SK-N-SH (cell line): ENCODE data around the gene OTOP3.

Source experiments
- CTCF ChIP-seq: fragments of 200-600 bp; sonication (generic); IDR thresholded peaks from 2 replicates; pipeline ENCODE4 v1.6.1; 2017; ENCODE audit warnings: antibody characterized with exemption, mild to moderate bottlenecking, moderate library complexity
- ELF1 ChIP-seq: IDR thresholded peaks from 2 replicates; pipeline ENCODE4 v1.4.0; 2012
- EP300 ChIP-seq, 2 experiments: IDR thresholded peaks; 2 replicates each; pipeline versions ENCODE4 v1.4.0 to v1.6.1; 2012; ENCODE audit warnings: borderline replicate concordance in 1 of 2, low read depth in 1 of 2, low read length in 1 of 2
- FOXM1 ChIP-seq: IDR thresholded peaks from 2 replicates; pipeline ENCODE4 v1.4.0; 2012; ENCODE audit warnings: low read depth, mild to moderate bottlenecking
- MAX ChIP-seq: IDR thresholded peaks from 2 replicates; pipeline ENCODE4 v1.4.0; 2012; ENCODE audit warnings: low read depth
- POLR2AphosphoS5 ChIP-seq: IDR thresholded peaks from 2 replicates; pipeline ENCODE4 v1.6.1; 2012; ENCODE audit warnings: low read depth, low read length
- USF2 ChIP-seq: fragments of 150-350 bp; IDR thresholded peaks from 2 replicates; pipeline ENCODE4 v1.6.1; 2017; ENCODE audit warnings: antibody characterized with exemption, low read length, low read depth, borderline replicate concordance

- TF ChIP-seq FOXM1 (no peak), CTCF (no peak), POLR2AphosphoS5 (no peak), ELF1 (no peak), EP300 (IDR thresholded peaks at IDR 0.05; ENCODE audit: borderline replicate concordance in 1 of 2, low read depth in 1 of 2, low read length in 1 of 2) (no peak), MAX (no peak), USF2 (no peak)
These were observed 37.2 kb upstream of the OTOP3 start for GRCh38 chr17:74898376-74898946.
